Endothelial cell of umbilical vein (primary cell): ENCODE data around the gene RORB.

Experiments
- POLR2A ChIP-seq: IDR thresholded peaks from 2 replicates; pipeline ENCODE4 v1.6.1; 2012; ENCODE audit warnings: low read depth, mild to moderate bottlenecking, control low read depth, low read length
- POLR2AphosphoS5 ChIP-seq: IDR thresholded peaks from 2 replicates; pipeline ENCODE4 v1.6.1; 2012; ENCODE audit warnings: low read depth, mild to moderate bottlenecking, control low read depth, low read length, moderate library complexity; ENCODE audit not compliant: insufficient read depth
- TF ChIP-seq, protein P1 (sequence below), 2 donors: IDR thresholded peaks; 1 replicate in 1 of 2; 2 replicates in 1 of 2; pipeline ENCODE4 v1.5.1; 2011; ENCODE audit warnings: low read length in 2 of 2, mild to moderate bottlenecking in 2 of 2, moderate library complexity in 2 of 2, control low read depth in 1 of 2, inconsistent platforms in 1 of 2, low read depth in 1 of 2; ENCODE audit not compliant: insufficient read depth in 1 of 2; ENCODE audit errors: extremely low read depth in 1 of 2

GRCh38 chr9:74562611-74563010, 65.5 kb downstream of the RORB start:
- no peak for TF ChIP-seq POLR2A
- TF ChIP-seq, protein P1, sequence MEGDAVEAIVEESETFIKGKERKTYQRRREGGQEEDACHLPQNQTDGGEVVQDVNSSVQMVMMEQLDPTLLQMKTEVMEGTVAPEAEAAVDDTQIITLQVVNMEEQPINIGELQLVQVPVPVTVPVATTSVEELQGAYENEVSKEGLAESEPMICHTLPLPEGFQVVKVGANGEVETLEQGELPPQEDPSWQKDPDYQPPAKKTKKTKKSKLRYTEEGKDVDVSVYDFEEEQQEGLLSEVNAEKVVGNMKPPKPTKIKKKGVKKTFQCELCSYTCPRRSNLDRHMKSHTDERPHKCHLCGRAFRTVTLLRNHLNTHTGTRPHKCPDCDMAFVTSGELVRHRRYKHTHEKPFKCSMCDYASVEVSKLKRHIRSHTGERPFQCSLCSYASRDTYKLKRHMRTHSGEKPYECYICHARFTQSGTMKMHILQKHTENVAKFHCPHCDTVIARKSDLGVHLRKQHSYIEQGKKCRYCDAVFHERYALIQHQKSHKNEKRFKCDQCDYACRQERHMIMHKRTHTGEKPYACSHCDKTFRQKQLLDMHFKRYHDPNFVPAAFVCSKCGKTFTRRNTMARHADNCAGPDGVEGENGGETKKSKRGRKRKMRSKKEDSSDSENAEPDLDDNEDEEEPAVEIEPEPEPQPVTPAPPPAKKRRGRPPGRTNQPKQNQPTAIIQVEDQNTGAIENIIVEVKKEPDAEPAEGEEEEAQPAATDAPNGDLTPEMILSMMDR (IDR thresholded peaks at IDR 0.05; ENCODE audit: extremely low read depth in 1 of 2, insufficient read depth in 1 of 2, low read depth in 1 of 2, low read length in 2 of 2), result no peak
- no peak for TF ChIP-seq POLR2AphosphoS5
